GM11168 (cell line): Measurements from ENCODE around the gene EBP.

Experiments used
- in situ Hi-C: fragments of 300-500 bp; cut with MboI; formaldehyde crosslinking; loops from one replicate; pipeline ENCODE4 v1.12.0; 2022; ENCODE audit warnings: low sequenced_read_pairs; ENCODE audit not compliant: unreplicated experiment

Gene EBP

DNA sequence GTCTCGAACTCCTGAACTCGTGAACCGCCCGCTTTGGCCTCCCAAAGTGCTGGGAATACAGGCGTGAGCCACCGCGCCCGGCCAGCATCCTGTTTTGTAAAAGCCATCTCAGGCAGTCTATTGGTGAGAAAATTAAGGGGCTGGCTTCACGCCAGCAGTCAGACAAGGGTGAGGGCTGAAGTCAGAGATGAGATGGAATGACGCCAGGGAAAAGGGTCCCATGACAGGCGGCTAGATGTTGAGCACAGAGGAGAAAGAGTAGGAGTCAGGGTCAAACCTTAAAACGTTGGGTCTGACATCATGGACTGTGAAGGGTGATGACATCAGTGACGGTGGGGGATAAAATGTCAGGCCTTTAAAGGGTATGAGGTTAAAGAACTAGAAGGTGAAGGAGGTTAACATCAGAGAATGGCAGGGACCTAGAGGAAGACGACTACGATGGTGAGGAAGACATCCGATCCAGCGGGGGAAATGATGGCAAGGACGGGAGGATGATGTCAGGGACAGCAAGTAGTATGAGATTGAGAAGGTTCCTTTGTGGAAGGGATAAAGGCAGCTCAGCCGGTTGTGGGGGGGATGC, 52.2 kb downstream of the EBP start:
- in situ Hi-C loops = no loop called here

DNA sequence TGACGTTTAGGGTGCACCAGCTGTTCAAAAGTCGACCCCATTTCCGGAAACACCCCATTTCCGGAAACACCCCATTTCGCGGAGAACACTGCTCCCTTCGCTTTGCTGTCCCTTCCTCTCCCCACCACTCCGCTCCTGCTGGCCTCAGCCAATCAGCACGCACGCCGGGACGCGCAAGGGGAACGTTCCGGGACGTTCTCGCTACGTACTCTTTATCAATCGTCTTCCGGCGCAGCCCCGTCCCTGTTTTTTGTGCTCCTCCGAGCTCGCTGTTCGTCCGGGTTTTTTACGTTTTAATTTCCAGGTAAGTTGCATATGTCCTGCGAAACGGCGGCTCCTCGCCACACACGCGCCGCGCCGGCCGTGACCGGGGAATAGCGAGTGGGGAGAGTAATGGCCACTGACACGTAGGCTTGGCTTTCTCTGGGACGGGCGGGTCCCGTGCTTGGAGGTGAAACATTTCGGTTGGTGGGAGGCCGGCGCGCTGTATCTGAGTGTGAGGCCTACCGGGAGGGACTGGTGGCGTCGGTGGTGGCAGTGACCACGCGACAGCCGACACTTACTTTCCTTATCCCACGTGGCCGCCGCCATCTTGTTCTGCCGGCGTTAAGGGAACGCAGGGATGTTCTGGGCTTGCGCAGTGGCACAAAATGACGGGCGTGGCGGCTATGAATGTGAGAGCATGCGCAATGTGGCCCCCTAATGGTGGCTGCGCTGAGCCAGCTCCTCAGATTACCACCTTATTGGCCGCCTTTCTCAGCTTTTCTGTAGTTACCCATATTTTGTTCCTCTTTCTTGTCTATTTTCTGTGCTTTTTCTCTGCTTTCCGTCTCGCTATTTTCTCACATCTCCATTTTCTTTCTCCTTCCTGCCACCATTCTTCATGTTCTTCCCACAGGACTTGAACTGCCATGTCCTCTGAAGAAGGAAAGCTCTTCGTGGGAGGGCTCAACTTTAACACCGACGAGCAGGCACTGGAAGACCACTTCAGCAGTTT, 53.0 kb downstream of the EBP start, which contains the start of gene RBM3:
Gene RBM3, plus strand, starts transcription at position 215 of the 997 bp plus-strand sequence. Its CDS starts 697 bp downstream, at position 912.
- in situ Hi-C loops = no loop called here

DNA sequence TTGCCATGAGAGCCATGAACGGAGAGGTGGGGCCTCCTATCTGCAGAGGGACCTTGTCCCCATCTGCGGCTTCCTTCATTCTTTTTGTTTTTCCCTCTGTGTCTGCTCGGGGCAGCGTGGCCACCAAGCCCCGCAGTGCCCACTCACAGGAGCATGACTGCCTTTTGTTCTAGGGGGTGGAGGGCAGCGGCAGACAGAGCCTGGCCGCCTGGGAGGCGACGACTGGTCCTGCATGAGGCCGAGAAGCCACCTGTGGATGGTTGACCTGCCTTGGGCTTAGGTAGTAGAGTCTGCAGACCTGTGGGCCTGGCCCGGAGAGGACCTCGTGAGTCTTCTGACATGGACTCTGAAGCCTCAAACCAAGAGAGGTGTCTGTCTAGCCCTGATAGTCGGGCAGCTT, 54.0 kb downstream of the EBP start:
- in situ Hi-C loops = no loop called here

- in situ Hi-C loops = no loop called here
These were observed 54.5 kb downstream of the EBP start for GRCh38 chrX:48576108-48576507.
